ENCODE data around the gene SSX1. TPM values are rescaled to one million over a fixed set of nuclear protein-coding genes. Genes with fewer than 3 reads are reported as not detected.
"Not testable (repeated sequence)": the region's sequence is repeated elsewhere in the genome, so short reads cannot be mapped to it uniquely, and the experiment has no call there.

SSX1 gene, protein sequence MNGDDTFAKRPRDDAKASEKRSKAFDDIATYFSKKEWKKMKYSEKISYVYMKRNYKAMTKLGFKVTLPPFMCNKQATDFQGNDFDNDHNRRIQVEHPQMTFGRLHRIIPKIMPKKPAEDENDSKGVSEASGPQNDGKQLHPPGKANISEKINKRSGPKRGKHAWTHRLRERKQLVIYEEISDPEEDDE
- 0.09 TPM in 1 of 2 replicates, not detected in the other for total RNA-seq (ENCODE audit: low replicate concordance)

DNA sequence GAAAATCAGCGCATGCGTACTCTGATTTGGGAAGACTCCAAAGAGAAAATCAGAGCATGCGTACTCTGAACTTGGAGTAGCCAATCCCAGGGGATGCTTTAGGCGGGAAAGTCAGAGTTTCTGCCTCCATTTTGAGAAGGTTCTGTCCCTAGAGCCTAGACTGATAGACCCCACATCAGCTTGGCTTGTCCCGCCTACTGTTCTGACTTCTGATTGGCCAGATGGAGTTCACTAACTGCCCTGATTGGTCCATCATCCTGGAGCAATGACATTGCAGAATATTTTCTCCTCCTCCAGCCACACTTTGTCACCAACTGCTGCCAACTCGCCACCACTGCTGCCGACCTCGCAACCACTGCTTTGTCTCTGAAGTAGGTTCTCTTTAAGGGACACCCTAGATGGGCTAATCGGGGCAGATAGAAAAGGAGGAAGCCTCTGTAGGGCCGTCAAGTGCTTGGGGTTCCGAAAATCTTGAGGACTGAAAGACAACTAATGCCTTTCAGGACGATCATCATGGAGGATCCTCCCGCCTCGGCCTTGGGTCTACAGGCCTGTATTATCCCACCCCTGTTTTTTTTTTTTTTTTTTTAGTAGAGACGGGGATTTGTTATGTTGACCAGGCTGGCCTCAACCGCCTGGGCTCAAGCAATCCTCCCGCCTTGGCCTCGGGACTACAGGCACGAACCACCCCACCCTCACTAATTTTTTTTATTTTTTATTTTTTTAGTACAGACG, at the start of gene SSX1:
Gene SSX1, plus strand, starts transcription at position 331 of the 735 bp plus-strand sequence. CDS start 1,850 bp downstream, outside the sequence.
- not testable (repeated sequence) for H3K4me3 ChIP-seq (ENCODE audit: low read depth, low read length); DNase-seq (ENCODE audit: low read depth)

DNA sequence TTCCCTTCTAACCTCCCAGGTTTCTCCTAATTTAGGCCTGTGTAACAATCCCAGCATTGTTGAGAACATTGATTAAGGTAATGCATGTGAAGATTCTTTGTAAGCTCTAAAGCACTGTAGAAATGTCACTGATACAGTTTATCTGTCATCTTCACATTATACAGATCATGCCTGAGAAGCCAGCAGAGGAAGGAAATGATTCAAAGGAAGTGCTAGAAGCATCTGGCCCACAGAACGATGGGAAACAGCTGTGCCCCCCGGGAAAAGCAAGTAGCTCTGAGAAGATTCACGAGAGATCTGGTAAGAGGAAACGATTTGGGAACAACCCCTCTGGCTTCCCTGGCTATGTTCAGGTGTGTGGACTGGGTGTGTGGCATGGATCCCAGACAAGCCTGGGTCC, 40.9 kb upstream of the SSX1 start:
- not testable (repeated sequence) for DNase-seq (ENCODE audit: low read depth); H3K4me3 ChIP-seq (ENCODE audit: low read depth, low read length)

DNA sequence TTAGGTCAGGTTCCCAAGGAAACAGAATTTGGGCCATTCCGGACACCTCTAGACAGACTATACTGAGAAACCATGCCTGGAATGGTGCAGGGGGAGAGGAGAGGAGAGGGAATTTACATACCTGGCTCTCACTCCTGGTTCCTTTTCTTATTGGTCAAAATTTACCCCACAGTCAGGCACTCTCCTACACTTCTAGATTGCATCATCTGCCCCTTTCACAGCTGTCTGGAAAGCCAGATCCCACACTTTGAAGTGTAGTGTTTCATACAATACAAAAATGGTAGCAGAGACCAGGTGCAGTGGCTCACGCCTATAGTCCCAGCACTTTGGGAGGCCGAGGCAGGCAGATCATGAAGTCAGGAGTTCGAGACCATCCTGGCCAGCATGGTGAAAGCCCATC, 31.0 kb upstream of the SSX1 start:
- not testable (repeated sequence) for DNase-seq (ENCODE audit: low read depth); H3K4me3 ChIP-seq (ENCODE audit: low read depth, low read length)

DNA sequence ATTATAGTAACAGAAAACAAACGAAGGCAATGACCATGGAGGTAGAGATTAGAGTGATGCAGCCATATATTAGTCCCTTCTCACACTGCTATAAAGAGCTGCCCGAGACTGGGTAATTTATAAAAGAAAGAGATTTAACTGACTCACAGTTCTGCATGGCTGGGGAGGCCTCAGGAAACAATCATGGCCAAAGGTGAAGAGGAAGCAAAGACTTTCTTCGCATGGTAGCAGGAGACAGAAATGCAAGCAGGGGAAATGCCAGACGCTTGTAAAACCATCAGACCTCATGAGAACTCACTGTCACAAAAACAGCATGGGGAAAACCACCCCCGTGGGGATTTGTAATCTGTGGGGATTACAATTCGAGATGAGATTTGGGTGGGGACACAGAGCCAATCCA, 2.2 kb upstream of the SSX1 start:
- not testable (repeated sequence) for H3K4me3 ChIP-seq (ENCODE audit: low read depth, low read length); DNase-seq (ENCODE audit: low read depth)

DNA sequence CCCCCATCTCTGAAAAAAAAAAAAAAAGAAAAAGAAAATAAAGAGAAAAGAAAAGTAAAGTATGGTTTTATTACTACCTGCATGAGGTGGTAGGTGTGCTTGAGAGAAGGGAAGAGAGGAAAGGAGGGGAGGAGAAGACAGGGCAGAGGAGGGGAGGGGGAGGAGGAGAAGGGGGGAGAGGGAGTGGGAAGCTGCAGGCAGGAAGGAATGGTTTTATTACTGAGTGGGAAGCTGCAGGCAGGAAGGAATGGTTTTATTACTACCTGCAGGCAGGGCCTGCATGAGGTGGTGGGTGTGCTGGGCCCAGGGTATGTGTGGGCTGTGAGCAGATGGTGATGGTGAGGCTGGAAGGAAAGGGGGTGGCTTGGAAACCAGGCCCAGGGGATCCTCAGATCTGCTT, 19.2 kb downstream of the SSX1 start:
- not testable (repeated sequence) for DNase-seq (ENCODE audit: low read depth)

DNA sequence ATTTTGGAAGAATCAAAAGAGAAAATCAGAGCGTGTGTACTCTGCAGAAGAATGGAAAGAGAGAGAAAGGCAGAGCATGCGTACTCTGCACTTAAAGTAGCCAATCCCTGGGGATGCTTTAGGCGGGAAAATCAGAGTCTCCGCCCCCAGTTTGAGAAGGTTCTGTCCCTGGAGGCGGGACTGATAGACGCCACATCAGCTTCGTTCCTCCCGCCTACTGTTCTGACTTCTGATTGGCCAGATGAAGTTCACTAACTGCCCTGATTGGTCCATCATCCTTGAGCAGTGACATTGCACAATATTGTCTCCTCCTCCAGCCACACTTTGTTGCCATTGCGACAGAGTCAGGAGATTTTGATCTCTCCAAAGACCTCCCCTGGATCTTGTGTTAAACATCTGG, 23.8 kb downstream of the SSX1 start:
- DNase-seq (ENCODE audit: low read depth): no peak
- no peak overlapping the region for H3K4me3 ChIP-seq (ENCODE audit: low read depth, low read length)
- TF ChIP-seq, protein P1, sequence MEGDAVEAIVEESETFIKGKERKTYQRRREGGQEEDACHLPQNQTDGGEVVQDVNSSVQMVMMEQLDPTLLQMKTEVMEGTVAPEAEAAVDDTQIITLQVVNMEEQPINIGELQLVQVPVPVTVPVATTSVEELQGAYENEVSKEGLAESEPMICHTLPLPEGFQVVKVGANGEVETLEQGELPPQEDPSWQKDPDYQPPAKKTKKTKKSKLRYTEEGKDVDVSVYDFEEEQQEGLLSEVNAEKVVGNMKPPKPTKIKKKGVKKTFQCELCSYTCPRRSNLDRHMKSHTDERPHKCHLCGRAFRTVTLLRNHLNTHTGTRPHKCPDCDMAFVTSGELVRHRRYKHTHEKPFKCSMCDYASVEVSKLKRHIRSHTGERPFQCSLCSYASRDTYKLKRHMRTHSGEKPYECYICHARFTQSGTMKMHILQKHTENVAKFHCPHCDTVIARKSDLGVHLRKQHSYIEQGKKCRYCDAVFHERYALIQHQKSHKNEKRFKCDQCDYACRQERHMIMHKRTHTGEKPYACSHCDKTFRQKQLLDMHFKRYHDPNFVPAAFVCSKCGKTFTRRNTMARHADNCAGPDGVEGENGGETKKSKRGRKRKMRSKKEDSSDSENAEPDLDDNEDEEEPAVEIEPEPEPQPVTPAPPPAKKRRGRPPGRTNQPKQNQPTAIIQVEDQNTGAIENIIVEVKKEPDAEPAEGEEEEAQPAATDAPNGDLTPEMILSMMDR (IDR thresholded peaks at IDR 0.05; ENCODE audit: insufficient read depth, low read length): no peak

More for the DNA sequence above, 19.2 kb downstream of the SSX1 start:
- H3K4me3 ChIP-seq (ENCODE audit: low read depth, low read length): not testable (repeated sequence)

DNA sequence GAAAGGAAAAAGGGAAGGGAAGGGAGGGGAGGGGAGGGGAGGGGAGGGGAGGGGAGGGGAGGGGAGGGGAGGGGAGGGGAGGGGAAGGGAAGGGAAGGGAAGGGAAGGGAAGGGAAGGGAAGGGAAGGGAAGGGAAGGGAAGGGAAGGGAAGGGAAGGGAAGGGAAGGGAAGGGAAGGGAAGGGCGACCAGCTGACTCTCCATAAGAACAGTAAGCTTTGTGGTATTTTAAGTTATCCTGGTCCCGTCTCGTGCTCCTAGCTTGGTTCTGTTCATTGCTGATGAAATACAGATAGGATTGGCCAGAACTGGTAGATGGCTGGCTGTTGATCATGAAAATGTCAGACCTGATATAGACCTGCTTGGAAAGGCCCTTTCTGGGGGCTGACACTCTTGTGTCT, 25.5 kb downstream of the SSX1 start:
- DNase-seq (ENCODE audit: low read depth); H3K4me3 ChIP-seq (ENCODE audit: low read depth, low read length): not testable (repeated sequence)

DNA sequence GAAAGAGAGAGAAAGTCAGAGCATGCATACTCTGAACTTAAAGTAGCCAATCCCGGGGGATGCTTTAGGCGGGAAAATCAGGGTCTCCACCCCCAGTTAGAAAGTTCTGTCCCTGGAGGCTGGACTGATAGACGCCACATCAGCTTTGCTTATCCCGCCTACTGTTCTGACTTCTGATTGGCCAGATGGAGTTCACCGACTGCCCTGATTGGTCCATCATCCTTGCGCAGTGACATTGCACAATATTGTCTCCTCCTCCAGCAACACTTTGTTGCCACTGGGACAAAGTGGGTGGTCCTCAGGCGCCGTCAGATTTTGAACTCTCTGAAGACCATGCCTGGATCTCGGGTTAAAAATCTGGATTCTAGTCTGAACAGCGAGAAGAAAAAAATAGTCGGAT, 51.0 kb downstream of the SSX1 start:
- DNase-seq (ENCODE audit: low read depth): no peak
- H3K4me3 ChIP-seq (ENCODE audit: low read depth, low read length): no peak overlapping the region
- TF ChIP-seq, protein P1 (IDR thresholded peaks at IDR 0.05; ENCODE audit: insufficient read depth, low read length): no peak

DNA sequence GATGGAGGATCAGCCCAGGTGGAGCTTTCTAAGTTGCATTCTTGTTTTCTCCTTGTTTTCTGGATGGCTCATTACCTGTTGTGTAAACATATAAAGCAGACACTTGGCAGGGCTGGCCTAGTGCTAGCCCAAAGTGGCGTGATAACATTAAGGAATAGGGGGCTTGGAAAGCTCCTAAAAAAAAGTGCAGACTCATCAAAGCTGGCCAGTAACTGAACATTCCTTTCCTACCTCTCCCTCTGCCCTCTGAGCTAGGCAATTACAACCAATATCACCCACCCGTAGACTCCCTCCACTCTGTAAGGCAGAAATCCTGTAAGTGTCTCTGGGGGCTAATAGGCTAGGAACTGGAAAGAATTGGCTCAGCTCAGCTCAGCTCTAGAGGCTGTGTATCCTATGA, 58.8 kb downstream of the SSX1 start:
- not testable (repeated sequence) for DNase-seq (ENCODE audit: low read depth); H3K4me3 ChIP-seq (ENCODE audit: low read depth, low read length)

Small RNA genes lying within 50 kb of the gene (small RNA-seq; reads per million reads assigned to genes)
- gene AC245047.3 (not detected), gene AC245047.4 (not detected), gene RNA5SP503 (not detected)

Other genes with a start within 250 kb of the SSX1 start
- gene SPACA5, start 248.4 kb upstream of the SSX1 start, total RNA-seq (ENCODE audit: low replicate concordance): not detected in 2 replicates
- gene ZNF630, start 183.8 kb upstream of the SSX1 start, total RNA-seq (ENCODE audit: low replicate concordance): 0.81 and 2.0 TPM in 2 replicates
- gene SPACA5B, start 124.8 kb upstream of the SSX1 start, total RNA-seq (ENCODE audit: low replicate concordance): not detected in 2 replicates
- gene SSX5, start 58.6 kb upstream of the SSX1 start, total RNA-seq (ENCODE audit: low replicate concordance): not detected in 2 replicates
- not detected in 2 replicates for gene SSX3, start 101.3 kb downstream of the SSX1 start, total RNA-seq (ENCODE audit: low replicate concordance)
- not detected in 2 replicates for gene SSX4, start 128.1 kb downstream of the SSX1 start, total RNA-seq (ENCODE audit: low replicate concordance)
- not detected in 2 replicates for gene SSX4B, start 156.6 kb downstream of the SSX1 start, total RNA-seq (ENCODE audit: low replicate concordance)
- 10.2 and 97.0 TPM in 2 replicates for gene SLC38A5, start 214.9 kb downstream of the SSX1 start, total RNA-seq (ENCODE audit: low replicate concordance)
- gene FTSJ1, start 220.8 kb downstream of the SSX1 start, total RNA-seq (ENCODE audit: low replicate concordance): 22.7 and 55.0 TPM in 2 replicates

Data from fibroblast of the aortic adventitia (primary cell).